ENCODE results near the gene TRPM5.

GRCh38 chr11:2447253-2447950 is 3.1 kb upstream of the TRPM5 start:
- no peak for TF ChIP-seq CTCF (IDR thresholded peaks at IDR 0.05; ENCODE audit: insufficient read depth, low read length)
- TF ChIP-seq POLR2AphosphoS5 (IDR thresholded peaks at IDR 0.05; ENCODE audit: low read depth), result no peak
- TF ChIP-seq REST (IDR thresholded peaks at IDR 0.05; ENCODE audit: insufficient replicate concordance, low read depth), result no peak

All from HL-60 (cell line).